CD4-positive, alpha-beta T cell treated with Interleukin-17A for 1 hour (primary cell): ENCODE results near the gene PPP1R14B.

ENCODE experiments used
- DNase-seq: peaks from one replicate; pipeline ENCODE4 v3.0.0-alpha.2; 2020

PPP1R14B gene

DNA sequence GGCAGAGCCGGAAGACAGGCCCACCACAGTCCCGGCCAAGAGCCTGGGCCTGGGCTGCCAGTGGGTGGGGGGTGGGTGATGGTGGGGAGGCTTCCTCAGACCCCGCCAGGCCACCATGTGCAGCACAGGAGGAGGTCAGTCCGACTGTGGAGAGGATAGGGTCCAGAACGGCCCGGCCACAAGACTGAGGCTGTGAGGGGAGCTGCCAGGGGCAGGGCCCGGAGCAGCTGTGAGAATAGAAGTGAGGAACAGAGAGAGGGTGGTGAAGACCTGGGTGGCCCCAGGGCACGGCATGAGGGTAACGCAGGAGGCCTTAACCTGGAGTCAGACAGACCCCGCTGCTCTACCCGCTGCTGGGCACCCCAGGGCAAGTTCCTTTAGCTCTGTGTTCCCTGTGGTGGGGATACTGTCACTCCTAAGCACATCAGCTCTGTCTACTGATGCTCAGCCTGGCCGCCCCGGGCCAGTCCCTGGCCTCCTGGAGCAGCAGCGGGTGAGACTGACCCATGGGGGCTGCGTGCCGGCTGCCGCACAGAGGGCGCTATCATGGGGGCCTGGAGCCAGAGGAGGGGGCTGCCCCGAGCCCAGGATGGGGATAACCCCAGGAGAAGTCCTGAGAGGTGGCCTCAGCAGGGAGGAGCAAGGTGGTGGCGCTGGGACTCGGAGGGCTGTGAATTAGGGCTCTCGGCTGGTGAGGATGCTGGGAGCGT lies 38.5 kb downstream of the PPP1R14B start:
- no peak for DNase-seq

DNA sequence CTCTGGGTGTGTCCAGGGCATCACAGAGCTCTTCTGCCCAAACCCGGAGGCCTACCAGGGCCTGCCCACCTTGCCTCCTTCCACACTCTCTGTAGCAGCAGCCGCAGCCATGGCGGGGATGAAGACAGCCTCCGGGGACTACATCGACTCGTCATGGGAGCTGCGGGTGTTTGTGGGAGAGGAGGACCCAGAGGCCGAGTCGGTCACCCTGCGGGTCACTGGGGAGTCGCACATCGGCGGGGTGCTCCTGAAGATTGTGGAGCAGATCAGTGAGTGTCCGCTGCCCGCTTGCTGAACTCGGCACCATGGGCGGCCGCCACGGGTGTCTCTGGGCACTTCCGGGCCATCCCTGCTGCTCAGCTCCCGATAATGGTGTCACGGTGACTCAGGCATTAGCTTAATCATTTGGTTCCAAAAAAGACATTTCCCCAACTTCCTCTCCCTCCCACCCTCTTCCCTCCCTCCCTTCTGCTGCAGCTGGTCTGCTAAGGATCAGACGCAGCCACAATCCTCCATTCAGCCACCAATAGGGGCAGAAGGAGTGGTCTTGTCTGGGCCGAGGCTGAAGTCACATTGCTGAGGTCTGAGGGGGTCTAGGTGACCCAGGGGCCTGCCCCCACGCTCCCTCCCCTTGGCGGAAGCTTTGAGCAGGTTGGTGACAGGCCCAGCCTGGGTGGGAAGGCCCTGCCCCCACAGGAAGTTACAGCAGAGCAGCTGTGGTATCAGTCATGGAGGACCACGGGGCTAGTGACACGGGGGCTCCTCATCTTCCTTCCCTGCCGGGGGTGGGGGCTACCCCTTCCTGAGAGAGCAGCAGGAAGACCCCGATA lies 39.3 kb downstream of the PPP1R14B start:
- peak; percentile 80 for DNase-seq

DNA sequence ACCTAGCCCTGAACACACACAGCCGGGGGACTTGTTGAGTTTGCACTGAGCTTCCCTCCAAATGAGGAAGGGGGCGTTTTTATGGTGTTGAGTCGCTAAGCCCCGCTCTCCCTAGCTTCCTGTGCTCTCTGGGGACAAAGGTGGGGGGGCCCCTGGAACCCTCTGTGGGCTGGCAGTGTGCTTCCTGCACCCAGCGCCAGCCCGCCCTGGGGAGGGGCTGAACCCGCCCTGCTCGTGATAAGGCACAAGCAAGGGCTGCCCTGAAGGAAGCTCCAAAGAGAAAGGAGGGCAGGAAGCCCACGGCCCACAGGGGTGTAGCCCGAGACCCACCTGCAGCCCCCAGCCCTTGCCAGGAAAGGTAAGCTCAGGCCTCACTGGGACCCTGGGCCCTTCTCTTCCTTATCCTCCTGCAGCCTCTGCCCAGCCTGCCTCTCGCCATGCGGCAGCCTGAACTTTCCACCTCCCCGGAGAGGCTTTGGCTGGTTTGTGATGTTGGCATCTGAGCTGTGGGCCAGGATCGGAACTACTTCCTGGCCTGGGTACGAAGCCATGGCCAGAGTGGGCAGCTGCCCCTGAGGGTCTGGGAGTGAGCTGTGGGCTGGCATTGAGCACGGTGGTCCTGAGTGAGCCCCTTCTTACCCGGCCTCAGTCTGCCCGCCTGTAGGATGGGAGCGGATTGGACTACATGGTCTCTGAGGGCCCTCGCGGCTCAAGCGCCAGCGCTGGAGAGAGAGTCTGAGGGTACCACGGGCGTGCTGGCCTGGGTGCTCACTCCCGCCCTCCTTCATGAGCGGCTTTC lies 40.1 kb downstream of the PPP1R14B start, which contains the start of gene FERMT3:
Gene FERMT3, plus strand, starts transcription at position 265 of the 799 bp plus-strand sequence. CDS start 644 bp downstream, outside the sequence.
- peak; percentile 76 for DNase-seq

DNA sequence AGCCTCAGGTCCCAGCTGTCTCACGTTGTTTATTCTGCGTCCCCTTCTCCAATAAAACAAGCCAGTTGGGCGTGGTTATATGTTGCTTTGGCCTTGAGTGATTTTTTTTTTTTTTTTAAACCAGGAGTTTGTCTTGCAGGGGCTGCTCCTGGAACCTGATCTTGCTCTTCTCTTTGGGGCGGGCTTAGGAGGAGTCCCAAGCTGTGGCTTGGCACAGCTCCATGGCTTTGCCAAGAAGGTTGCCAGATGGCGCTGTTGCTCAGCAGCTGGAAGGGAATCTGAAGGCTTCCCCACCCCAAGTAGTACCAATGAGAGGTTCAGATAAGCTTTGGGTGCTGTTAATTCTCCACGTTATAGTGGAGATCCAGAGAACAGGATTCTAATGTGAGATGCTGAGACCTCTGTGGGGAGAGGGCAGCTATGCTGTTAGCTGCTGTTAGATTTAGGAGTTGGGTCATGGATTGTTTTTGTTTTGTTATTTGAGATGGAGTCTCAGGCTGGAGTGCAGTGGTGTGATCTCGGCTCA lies 42.2 kb downstream of the PPP1R14B start:
- DNase-seq: peak; percentile 91

DNA sequence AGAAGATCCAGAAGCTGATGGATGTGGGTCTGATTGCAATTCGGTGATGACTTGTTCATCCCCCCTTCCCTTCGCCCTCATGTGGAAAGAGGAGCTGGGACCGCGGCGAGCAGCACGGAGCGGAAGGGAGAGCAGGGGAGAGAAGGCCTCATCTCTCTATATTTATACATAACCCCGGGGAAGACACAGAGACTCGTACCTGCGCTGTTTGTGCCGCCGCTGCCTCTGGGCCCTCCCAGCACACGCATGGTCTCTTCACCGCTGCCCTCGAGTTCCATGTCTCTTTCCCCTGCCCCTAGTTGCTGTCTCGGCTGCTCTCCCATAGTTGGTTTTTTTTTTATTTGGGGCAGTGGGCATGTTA lies 42.7 kb downstream of the PPP1R14B start:
- DNase-seq: no peak

DNA sequence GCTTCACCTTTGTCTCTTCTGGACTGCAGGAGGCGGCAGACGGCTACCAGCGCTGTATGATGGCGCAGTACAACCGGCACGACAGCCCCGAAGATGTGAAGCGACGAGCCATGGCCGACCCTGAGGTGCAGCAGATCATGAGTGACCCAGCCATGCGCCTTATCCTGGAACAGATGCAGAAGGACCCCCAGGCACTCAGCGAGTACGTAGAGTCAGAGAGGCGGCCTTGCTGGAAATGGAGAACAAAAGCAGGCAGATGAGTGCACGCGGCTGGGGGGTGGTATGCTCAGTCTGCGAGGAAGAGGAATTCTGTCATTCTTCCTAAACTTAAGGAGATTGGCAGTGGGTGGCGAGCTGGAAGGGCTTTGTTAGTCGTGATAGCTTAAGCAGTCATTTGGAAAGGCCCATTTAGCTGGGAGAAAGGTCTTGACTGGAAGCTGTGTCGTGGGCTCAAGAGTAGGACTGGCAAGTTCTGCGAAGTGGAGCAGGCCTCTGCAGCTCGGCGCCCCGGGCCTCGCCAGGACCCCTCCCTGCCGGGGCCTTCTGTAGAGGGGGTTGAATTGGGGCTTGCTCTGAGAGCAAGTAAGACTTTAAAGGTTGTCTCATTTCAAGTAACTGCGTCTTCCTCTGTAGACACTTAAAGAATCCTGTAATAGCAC lies 43.2 kb downstream of the PPP1R14B start:
- DNase-seq: no peak

DNA sequence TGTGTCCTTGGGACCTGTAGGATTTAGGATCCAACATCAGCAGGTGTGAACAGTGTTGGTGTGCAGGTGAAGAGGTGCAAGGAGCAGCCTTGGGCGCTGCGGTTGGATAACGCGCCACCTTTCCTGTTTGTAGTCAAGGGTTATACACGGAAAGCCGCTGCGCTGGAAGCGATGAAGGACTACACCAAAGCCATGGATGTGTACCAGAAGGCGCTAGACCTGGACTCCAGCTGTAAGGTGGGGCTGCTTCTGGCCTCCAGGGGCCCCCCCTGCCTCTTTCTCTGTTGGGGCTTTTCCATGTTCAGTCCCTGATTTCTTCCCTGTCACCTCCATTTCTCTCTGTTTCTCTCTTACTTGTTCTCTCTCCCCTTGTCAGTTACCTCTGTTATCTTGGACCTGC lies 43.8 kb downstream of the PPP1R14B start:
- DNase-seq: no peak

DNA sequence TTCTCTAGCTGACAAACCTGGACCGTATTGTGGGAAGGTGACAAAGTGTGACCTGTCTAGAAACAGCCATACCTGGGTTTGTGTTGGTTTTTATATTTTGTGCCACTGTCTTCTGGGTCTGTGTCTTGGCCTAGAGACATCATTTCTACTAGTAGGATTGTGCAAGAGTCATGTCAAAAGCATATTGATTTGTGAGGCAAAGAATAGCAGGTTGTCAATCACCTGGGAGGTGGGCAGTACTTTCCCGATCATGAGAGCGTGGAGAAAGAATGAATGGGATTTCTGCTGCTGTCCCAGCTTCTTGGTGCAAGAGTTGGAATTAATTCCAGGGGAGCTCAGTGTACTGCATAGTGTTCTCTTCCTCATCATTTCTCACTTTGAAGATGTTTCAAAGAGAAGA lies 45.2 kb downstream of the PPP1R14B start:
- DNase-seq: no peak

DNA sequence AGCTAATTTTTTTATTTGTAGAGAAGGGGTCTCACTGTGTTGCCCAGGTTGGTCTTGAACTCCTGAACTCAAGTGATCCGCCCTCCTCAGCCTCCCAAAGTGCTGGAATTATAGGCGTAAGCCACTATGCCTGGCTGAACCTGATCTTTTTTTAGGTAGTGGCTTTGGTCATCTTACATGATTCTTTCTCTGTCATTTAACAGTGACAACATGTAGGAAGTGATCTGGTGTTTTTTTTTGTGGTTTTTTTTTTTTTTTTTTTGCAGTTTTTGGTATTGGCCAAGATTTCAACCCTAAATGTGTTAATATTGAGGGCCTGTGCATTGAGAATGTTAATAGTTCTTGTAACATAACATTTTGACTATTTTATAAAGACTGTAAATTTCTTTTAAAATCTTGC lies 48.2 kb downstream of the PPP1R14B start:
- no peak for DNase-seq

DNA sequence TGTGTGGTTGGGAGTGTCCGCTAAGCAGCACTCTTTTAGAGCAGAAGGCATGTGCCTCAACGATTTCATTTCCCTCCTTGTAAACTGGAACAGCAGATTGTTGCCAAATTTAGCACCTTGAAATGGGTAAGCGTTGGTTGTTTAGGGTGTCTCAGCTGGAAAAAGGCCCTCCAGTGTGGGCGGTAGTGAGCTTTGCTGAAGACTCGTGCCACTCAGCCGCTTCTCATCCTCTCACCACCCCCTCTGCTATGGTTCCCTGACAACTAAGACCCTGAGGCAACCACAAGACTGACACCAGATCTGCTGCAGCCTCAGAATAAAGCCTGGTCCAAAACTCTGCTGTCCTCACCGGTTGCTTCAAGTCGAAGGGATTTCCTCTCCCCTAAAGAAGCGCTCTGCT lies 50.1 kb downstream of the PPP1R14B start:
- DNase-seq: no peak
